ENCODE measurements around the gene INPP5D.
"Not testable (repeated sequence)": the region's sequence is repeated elsewhere in the genome, so short reads cannot be mapped to it uniquely, and the experiment has no call there.

Gene INPP5D

GRCh38 chr2:233092432-233093165, 32.5 kb downstream of the INPP5D start:
- DNase-seq (ENCODE audit: low spot score) = no peak

- no peak for DNase-seq (ENCODE audit: low spot score)
Observed at GRCh38 chr2:233093166-233093448, 33.0 kb downstream of the INPP5D start.

- no peak for DNase-seq (ENCODE audit: low spot score)
Observed at GRCh38 chr2:233093721-233094120, 33.6 kb downstream of the INPP5D start.

GRCh38 chr2:233094614-233095013, 34.5 kb downstream of the INPP5D start:
- DNase-seq (ENCODE audit: low spot score) = no peak

GRCh38 chr2:233096006-233096405, 35.9 kb downstream of the INPP5D start:
- no peak for DNase-seq (ENCODE audit: low spot score)

- DNase-seq (ENCODE audit: low spot score) = no peak
Observed at GRCh38 chr2:233098618-233099017, 38.5 kb downstream of the INPP5D start.

GRCh38 chr2:233099820-233100191, 39.7 kb downstream of the INPP5D start:
- DNase-seq (ENCODE audit: low spot score) = not testable (repeated sequence)

GRCh38 chr2:233100192-233100998, 40.3 kb downstream of the INPP5D start:
- no peak for DNase-seq (ENCODE audit: low spot score)

- DNase-seq (ENCODE audit: low spot score) = no peak
Observed at GRCh38 chr2:233101141-233101540, 41.0 kb downstream of the INPP5D start.

- no peak for DNase-seq (ENCODE audit: low spot score)
Observed at GRCh38 chr2:233101816-233102215, 41.7 kb downstream of the INPP5D start.

GRCh38 chr2:233105156-233105895, 45.2 kb downstream of the INPP5D start:
- DNase-seq (ENCODE audit: low spot score) = no peak

- no peak for DNase-seq (ENCODE audit: low spot score)
Observed at GRCh38 chr2:233105930-233106329, 45.8 kb downstream of the INPP5D start.

GRCh38 chr2:233107011-233107410, 46.9 kb downstream of the INPP5D start:
- DNase-seq (ENCODE audit: low spot score) = no peak

- DNase-seq (ENCODE audit: low spot score) = no peak
Observed at GRCh38 chr2:233107831-233108300, 47.7 kb downstream of the INPP5D start.

GRCh38 chr2:233108611-233109490, 48.7 kb downstream of the INPP5D start:
- DNase-seq (ENCODE audit: low spot score) = no peak

GRCh38 chr2:233111427-233111826, 51.3 kb downstream of the INPP5D start:
- no peak for DNase-seq (ENCODE audit: low spot score)

- no peak for DNase-seq (ENCODE audit: low spot score)
Observed at GRCh38 chr2:233112329-233112728, 52.2 kb downstream of the INPP5D start.

GRCh38 chr2:233112776-233113452, 52.8 kb downstream of the INPP5D start:
- DNase-seq (ENCODE audit: low spot score) = no peak

- no peak for DNase-seq (ENCODE audit: low spot score)
Observed at GRCh38 chr2:233114421-233114861, 54.3 kb downstream of the INPP5D start.

- no peak for DNase-seq (ENCODE audit: low spot score)
Observed at GRCh38 chr2:233115121-233115520, 55.0 kb downstream of the INPP5D start.

GRCh38 chr2:233115741-233116140, 55.6 kb downstream of the INPP5D start:
- DNase-seq (ENCODE audit: low spot score) = no peak

All from SK-N-DZ (cell line).